Measurements from ENCODE around the gene CABCOCO1.

Gene CABCOCO1

DNA sequence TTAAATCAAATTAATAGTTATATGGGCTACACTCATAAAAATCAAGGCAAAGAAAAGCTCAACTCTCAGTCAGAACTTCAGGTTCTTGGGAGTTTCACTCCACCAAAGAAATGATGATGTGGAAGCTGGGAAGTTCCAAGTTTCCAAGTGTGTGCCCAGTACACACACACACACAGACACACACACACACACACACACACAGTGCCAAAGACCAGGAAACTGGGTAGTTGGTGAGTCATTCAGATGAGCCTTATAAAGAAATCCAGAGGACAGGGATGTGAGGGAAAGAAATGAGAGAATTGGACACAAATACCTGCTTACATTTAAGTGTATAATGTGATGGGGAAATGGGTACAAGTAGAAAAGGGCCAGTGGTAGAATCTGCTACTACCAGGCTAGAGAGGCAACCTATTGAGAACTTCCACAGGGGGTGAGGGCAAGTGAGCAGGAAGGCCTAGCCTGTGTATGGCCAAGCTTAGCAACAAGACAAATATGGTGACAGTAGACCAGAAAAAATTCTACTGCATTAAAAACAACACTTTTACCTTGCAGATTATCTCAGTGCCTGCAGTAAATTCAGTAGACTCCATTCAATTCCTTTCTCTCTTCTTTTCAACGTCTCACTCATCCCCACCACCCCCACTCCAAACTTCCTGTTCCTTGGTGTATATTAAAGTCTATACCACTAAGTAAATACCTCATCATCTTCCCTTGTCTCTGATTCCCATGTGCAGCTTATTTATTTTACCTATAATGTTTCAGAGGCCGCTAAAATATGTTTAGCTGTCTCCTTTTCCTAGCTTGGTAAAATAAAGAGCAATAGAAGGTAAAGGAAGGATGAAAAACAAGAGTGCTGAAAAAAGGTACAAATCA lies 95.0 kb downstream of the CABCOCO1 start:
- DNase-seq (ENCODE audit: low read depth) = peak; percentile 56

DNA sequence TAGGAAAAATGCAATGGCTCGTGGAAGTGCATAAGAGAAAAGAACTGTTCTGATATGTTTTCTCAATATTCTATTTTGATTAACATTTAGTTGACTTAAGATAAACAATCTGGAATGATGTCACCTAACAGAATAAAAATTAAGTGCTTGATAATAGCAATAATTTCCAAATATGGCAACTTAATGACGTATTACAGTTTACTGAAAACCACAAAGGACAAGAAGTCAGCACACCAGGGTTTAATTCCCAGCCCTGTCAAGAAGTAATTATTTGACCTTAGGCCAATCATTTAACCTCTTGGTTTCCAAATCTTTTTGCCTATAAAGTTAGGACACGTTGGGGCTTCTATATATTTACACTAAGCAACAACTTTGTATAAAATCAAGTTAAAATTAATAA lies 95.7 kb downstream of the CABCOCO1 start:
- no peak for DNase-seq (ENCODE audit: low read depth)

GRCh38 chr10:61759751-61760150 lies 97.0 kb downstream of the CABCOCO1 start:
- no peak for DNase-seq (ENCODE audit: low read depth)

GRCh38 chr10:61760943-61761824 lies 98.5 kb downstream of the CABCOCO1 start:
- DNase-seq (ENCODE audit: low read depth) = no peak

DNA sequence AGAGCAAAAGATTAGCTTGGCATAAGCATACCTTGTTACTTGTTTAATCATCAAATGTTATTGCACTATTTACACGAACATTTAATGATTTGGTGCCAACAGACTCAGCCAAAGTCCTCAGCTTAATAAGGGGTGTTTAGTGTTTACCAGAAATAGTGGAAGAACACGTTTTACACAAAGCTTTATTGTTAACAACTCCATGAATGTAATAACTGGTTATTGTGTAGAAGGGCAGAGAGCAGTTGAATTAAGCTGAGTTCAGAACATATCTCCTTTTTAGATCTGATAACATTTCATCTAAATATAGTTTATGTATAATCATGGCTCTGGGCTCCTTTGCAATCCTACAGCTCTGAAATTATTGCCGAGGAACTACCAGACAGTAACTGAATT lies 99.1 kb downstream of the CABCOCO1 start:
- no peak for DNase-seq (ENCODE audit: low read depth)

- no peak for DNase-seq (ENCODE audit: low read depth)
These were observed 101.0 kb downstream of the CABCOCO1 start for GRCh38 chr10:61763778-61764177.

- DNase-seq (ENCODE audit: low read depth) = no peak
These were observed 101.8 kb downstream of the CABCOCO1 start for GRCh38 chr10:61764486-61764885.

DNA sequence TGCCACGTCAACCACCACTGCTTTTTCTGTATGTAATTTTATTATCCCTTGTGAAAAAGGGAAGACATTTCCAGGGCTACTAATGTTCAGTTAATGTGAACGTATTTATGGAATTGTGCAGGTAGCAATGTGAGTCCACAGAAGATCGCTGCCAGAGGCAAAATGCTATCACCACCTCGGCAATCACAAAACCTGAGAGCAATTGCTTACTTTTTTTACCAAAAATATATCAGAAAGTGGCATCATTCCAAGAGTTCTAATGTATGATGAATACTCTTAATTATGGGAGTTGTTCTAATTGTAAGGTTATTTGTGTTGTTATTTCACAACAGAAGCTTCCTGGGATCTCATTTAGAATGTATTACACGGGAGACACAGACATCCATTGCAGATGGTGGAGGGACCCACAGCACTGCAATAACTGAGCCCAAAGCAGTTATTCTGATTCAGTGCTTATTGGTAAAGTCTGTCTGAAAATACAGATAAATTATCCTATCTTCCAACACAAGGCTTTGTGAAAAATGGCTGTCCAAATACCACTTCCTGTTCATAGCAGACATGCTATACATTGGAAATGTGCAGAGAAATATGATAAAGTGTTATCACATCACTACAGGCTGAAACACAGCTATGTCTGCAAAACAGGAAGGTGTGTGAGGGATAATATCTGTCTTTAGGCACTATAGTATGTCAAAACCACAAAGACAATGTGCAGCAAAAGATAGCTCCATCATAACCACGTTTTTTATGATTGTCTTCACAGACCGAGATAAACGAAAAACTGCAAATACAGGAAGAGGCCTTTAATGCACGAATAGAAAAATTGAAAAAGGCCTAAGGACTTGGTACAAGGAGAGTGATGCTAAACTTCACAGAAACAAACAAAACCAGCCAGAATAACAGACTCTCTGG lies 102.7 kb downstream of the CABCOCO1 start:
- no peak for DNase-seq (ENCODE audit: low read depth)

DNA sequence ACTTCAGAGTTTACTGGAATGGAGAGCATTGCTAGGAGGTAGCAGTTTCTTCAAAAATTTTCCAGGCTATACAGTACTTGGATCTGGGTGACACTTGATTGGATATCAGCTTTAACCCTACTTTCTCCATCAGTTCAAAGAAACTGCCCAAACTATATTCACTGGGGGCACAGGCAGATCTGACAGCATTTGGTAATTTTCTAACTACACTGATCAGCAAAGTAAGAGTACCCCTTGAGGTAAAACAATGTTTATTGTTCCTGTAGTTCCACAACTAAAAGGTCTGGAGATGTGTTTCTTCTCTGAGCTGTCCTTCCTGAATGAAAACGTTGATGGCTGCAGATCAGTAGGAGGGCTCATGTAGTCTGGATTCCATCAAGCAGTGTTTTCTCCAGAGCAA lies 104.2 kb downstream of the CABCOCO1 start:
- no peak for DNase-seq (ENCODE audit: low read depth)

DNA sequence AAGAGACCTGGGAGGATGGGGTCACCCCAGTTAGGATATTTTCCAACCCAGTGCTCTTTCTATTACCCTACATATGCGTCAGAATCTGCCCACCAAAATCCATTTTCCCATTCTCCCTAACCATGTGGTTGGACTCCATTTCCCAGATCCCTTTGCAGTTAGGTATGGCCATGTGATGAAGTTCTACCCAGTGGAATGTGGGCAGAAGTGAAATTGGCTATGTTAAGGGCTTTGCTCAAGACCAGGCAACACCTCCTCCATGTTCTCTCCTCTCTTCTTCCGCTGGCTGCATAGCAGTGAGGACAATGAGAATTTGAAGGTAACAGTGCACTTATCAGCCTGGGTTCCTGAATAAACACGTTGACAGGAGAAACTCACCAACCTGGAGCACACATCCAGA lies 111.3 kb downstream of the CABCOCO1 start:
- DNase-seq (ENCODE audit: low read depth) = no peak

DNA sequence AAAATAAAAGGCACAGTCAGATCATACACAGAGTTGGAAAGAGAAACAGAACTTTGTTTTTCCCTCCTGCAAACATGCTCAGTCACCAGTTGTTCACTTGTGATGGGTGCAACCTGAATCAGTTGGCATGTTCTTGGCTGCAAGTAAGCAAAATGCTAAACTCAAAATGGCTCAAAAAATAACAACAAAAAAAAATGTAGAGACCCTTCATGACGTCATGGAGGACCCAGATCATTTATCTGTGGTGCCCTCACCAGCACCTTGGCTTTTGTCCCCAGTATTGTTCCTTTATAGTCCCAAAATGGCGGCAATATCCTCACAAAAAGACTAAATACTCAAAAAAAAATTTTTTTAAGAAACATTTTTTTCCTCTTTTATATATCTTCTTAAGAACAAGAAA lies 112.4 kb downstream of the CABCOCO1 start:
- DNase-seq (ENCODE audit: low read depth) = no peak

GRCh38 chr10:61776615-61777266 lies 114.0 kb downstream of the CABCOCO1 start:
- no peak for DNase-seq (ENCODE audit: low read depth)

DNA sequence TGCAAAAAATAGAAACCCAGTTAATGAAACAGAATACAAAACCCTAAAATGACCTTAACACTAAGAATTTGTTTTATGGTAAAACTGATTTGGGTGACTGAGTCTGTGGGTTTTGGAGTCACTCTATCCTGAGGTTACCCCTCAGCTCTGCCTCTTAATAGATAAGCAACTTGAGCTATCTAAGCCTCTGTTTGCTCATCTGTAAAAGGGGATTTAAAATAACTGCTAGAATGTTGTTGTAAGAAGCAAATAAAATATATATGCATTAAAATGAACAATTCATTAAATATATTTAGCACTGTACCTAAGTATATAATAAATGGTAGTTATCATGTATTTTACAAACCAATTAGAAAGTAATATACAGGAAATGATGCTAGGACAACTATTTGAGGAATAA lies 115.4 kb downstream of the CABCOCO1 start:
- DNase-seq (ENCODE audit: low read depth) = no peak

- no peak for DNase-seq (ENCODE audit: low read depth)
These were observed 116.5 kb downstream of the CABCOCO1 start for GRCh38 chr10:61779276-61779675.

DNA sequence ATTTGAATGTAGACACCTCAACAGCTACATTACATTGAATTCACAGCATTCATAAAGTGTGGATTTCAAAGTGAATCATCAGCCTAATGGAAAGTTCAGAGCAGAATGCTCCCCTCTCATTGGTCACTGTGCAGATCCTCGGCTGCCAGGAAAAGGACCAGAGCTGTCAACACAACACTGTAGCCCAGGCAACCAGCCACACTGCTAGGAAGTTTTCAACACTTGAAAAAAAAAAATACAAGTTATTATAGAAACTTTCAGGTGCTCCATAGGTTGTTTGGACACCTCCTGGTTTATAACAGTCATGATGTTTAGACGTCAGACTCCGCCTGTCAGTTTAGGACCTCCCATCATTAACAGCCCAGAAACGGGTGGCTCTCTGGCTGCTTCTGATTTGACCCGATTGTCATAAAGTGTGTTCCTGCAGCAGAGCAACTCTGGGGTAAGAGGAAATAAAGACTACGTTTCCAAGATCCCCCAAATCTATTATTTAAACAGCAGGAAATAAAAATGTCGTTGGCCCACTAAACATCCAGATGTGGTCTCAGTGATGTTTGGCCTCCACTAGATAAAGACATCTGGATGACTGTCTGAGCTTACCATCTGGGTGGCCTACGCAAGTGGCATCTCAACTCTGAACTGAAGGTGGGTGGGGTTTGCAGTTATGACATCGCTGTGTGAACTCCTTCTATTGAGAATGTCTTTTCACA lies 117.4 kb downstream of the CABCOCO1 start:
- peak; percentile 42 for DNase-seq (ENCODE audit: low read depth)

DNA sequence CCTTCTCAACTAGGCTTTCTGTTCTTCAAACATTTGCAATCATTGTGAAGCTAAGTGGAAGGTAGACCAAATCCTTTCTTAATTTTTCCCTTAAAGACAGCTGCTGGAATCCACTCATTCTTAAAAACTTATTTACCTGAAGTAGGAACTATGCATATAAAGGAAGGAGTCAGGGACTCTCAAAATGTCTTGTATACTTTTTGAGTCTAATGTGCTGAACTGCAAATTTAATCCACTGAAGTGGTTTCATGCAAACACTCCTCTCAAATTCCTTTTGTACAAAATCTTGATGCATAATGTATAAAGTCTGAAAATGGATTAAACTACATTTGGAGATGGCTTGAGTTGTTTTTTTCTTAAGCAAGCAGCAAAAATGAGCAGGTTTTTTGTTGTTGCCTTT lies 118.0 kb downstream of the CABCOCO1 start:
- no peak for DNase-seq (ENCODE audit: low read depth)

- DNase-seq (ENCODE audit: low read depth) = no peak
These were observed 119.3 kb downstream of the CABCOCO1 start for GRCh38 chr10:61781969-61782403.

DNA sequence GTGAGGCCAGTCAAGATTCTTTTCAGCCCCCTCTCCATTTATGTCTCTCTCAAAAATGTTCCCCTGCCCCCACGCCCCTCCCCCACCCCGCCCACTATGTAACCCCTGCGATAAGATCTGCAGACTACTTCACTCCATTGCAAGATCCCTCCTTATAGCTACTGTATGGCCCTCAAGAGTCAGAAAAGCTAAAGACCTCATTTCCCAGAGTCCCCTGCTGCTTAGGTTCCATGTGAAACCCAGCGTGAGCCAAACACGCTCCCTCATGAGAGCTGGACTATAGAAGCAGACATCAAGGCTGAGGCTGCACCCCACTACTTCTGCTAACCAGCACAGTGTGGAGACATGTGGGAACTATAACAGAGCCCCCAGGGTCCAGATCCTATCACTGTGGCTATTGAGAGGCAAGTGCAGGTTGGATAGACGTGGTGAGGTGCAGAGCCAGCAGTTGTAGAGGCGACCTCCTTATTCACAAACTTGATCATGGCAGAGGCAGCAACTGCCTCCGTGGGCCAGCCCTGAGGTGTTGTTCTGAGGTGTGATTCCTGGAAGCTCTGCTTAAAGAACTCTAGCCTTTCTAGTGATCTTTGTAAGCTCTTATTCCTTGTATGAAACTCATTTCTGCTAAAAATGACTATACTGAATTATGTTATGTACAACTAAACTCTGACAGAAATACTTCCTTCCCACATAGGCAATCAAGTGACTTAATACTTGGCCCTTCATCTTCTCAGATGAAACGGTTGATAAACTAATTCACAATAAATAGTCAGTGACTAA lies 121.8 kb downstream of the CABCOCO1 start:
- no peak for DNase-seq (ENCODE audit: low read depth)

DNA sequence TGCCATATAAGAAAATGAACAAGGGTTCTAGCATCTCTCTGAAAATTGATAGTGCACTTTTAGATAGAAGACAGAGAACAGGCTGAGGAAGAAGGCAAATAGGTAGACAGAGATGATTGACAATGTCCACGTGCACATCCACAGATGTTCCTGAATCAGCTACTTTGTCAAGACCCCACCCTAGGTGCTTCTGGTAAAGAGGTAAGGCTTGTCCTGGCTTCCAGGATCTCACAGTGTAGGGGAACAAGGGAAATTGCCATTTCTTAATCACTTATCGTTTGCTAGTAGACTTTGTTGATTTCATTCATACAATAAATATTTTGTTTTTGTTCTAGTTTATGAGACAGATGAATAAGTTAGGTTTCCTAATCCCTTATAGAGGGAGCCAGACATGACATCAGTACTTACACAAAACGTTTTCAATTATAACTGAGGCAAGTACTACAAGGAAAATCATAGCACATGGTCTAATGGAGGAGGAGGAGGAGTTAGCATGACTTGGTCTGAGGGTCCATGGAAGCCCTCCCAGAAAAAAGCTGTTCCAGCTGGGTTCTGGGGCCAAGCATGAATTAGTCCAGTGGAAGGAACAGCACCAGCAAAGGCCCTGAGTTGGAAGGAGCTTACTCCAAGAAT lies 122.9 kb downstream of the CABCOCO1 start:
- no peak for DNase-seq (ENCODE audit: low read depth)

DNA sequence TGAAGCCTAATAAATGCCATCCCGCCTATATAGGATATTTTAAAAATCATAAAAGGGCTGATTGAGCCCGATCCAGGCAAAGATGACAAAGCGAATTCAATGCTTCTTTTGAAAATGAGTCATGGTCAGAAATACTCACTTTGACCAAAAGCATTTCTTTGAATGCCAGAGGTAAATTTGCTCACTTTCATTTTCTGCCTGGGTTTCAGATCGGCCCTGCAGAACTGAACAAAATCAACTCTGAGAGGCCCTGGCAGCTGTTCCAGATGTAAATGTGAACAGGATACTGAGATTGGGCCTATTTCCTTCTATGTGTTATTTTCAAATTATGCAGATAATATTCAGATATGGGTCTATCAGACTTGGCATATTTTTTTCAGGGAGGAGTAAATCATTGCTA lies 124.0 kb downstream of the CABCOCO1 start:
- peak; percentile 69 for DNase-seq (ENCODE audit: low read depth)
